ENCODE measurements around the gene CYSRT1.
A peak's percentile ranks its signal among the peaks of the same experiment; 100 is the strongest.

Gene CYSRT1

GRCh38 chr9:137252555-137253506, 27.9 kb downstream of the CYSRT1 start:
- no peak overlapping the region for H3K4me3 ChIP-seq (replicated peaks; ENCODE audit: low read depth, low read length)
- no peak for DNase-seq (ENCODE audit: low read depth)
- TF ChIP-seq, protein P1, sequence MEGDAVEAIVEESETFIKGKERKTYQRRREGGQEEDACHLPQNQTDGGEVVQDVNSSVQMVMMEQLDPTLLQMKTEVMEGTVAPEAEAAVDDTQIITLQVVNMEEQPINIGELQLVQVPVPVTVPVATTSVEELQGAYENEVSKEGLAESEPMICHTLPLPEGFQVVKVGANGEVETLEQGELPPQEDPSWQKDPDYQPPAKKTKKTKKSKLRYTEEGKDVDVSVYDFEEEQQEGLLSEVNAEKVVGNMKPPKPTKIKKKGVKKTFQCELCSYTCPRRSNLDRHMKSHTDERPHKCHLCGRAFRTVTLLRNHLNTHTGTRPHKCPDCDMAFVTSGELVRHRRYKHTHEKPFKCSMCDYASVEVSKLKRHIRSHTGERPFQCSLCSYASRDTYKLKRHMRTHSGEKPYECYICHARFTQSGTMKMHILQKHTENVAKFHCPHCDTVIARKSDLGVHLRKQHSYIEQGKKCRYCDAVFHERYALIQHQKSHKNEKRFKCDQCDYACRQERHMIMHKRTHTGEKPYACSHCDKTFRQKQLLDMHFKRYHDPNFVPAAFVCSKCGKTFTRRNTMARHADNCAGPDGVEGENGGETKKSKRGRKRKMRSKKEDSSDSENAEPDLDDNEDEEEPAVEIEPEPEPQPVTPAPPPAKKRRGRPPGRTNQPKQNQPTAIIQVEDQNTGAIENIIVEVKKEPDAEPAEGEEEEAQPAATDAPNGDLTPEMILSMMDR (IDR thresholded peaks at IDR 0.05; ENCODE audit: low read length, missing control alignments): no peak

DNA sequence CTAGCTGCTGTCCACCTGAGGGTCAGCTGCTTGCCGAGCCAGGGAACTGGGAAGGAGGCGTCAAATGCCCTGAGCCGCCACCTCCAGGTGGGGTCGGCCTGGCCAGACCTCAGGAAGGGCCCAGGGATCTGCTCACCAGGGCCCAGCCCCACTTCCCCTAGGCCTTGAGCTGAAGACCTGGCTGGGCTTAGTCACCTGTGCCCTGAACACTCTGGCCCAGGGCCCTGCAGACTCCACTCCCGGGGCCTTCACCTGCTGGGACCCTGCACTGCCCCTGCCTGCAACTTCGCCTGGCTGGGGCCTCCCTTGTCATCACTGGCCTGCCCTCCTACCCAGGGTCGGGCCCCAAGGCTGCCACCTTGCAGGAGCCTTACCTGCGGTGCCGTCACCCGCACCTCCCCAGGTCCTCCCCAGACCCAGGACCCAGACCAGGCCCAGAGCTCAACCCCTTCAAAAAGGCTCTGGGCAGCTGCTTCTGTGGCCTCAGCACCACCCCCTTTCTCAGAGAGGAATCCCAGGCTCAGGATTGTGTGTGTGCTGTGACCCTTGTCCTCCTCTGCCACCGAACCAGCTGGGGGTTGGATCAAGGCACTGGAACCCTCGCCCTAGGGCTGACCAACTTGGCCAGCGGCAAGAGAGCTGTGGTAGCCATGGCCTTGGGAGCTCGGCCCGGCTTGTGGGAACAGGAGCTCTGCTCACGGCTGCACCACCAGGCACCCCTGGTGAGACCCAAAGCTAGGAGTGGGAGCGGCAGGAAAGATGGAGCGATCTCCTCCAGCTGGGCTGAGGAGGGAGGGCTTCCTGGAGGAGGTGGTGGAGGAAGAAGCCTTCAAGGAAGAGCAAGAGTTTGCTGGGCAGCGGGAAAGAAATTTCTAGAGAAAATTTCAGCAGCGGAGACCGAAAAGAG, 29.0 kb downstream of the CYSRT1 start:
- peak overlapping the region; percentile 73 for H3K4me3 ChIP-seq (replicated peaks; ENCODE audit: low read depth, low read length)
- TF ChIP-seq, protein P1 (IDR thresholded peaks at IDR 0.05; ENCODE audit: low read length, missing control alignments): no peak
- DNase-seq (ENCODE audit: low read depth): no peak

DNA sequence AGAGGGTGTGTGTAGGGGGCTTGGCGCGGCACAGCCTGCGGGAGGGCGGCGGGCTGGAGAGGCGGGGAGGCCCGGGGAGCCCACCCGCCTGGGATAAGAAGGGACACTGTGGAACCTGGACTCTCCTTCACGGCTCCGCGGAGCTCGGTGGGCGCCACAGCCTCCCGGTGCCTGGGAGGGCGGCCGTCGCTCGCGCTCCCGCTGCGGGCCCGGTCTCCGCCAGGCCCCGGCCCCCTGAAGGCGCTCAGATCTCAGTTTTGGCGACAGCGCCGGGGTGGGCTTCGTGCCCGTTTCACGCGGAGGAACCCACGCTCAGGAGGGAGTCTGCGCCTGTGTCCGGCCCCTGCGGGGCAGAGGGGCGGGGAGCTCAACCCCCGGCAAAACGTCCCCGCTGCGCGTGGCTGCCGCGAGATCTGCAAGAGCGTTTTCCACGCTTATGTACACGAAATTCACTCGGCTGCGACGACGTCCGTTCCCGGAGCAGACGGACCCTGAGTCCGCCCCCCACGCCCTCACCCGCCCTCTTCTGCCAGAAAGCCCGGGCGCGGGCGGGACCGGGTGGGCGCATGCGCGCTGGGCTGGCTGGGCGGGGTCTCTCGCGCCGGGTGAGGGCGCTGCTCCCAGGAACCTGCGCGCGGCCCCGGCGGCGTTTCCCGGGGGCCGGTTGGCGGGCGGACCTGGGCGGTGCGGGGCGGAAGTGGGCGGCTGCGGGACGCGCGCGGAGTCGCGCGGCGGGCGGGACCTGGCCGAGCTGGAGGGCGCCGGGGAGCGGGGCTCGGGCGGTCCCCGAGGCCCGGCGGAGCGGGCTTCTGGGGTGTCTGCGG, 29.9 kb downstream of the CYSRT1 start, which contains the start of gene NELFB:
Gene NELFB (plus strand): TSS at position 704 of the 824 bp plus-strand sequence.
- TF ChIP-seq, protein P1 (IDR thresholded peaks at IDR 0.05; ENCODE audit: low read length, missing control alignments): no peak
- H3K4me3 ChIP-seq (replicated peaks; ENCODE audit: low read depth, low read length): peak within 1 kb of the TSS; percentile 84
- peak; percentile 87 for DNase-seq (ENCODE audit: low read depth)

DNA sequence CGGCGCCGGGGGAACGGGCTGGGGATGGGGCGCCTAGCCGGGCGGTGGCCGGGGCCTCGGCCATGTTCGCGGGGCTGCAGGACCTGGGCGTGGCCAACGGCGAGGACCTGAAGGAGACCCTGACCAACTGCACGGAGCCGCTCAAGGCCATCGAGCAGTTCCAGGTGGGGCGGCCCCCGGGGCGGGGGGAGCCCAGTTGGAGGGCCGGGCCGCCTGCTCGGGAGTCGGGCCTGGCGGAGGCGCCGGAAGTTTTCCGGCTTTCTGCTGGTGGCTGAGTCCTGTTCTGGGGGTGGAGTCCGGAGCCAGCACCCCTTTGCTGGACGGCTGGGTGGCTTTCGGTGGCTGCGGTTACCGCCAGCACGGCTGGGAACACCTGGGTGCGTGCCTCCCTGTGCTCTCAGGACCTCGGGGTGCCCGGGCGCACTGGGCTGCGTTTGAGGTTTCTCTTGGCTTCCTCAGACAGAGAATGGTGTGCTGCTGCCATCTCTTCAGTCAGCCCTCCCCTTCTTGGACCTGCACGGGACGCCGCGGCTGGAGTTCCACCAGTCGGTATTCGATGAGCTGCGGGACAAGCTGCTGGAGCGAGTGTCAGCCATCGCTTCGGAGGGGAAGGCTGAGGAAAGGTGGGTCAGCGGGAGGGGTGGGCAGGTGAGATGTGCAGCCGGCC, 30.6 kb downstream of the CYSRT1 start:
- peak; percentile 35 for DNase-seq (ENCODE audit: low read depth)
- TF ChIP-seq, protein P1 (IDR thresholded peaks at IDR 0.05; ENCODE audit: low read length, missing control alignments): no peak
- peak overlapping the region; percentile 84 for H3K4me3 ChIP-seq (replicated peaks; ENCODE audit: low read depth, low read length)

DNA sequence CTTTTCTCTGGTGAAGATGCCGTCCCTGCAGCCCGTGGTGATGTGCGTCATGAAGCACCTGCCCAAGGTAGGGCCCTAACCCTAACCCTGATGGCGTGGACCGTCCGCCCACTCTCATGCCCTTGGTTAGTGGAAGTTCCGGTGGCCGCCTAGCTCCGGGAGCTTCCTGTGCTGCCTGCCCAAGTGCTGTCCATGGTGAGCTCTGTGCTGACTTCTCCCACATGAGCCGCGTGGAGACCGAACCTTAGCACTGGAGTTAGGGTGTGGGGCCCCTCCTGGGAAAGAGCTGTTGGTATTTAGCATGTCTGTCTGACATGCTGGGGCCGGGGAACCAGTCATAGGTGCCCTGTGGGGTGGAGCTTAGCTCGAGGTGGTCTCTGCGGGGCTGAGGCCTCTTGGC, 31.4 kb downstream of the CYSRT1 start:
- TF ChIP-seq, protein P1 (IDR thresholded peaks at IDR 0.05; ENCODE audit: low read length, missing control alignments): no peak
- H3K4me3 ChIP-seq (replicated peaks; ENCODE audit: low read depth, low read length): peak overlapping the region; percentile 84
- DNase-seq (ENCODE audit: low read depth): no peak

GRCh38 chr9:137256856-137257255, 31.9 kb downstream of the CYSRT1 start:
- H3K4me3 ChIP-seq (replicated peaks; ENCODE audit: low read depth, low read length): peak overlapping the region; percentile 84
- DNase-seq (ENCODE audit: low read depth): no peak
- TF ChIP-seq, protein P1 (IDR thresholded peaks at IDR 0.05; ENCODE audit: low read length, missing control alignments): no peak
